Measurements from ENCODE around the gene C10orf53.

Gene C10orf53

GRCh38 chr10:49688920-49689319 lies 9.5 kb downstream of the C10orf53 start:
- DNase-seq (ENCODE audit: low read depth, low spot score): no peak
- no peak for TF ChIP-seq EZH2 (IDR thresholded peaks at IDR 0.05)
- TF ChIP-seq POLR2AphosphoS5 (IDR thresholded peaks at IDR 0.05; ENCODE audit: borderline replicate concordance, low read depth, low read length): no peak
- no peak overlapping the region for H3K4me3 ChIP-seq
- H3K27ac ChIP-seq: no peak overlapping the region
- no peak overlapping the region for H3K9ac ChIP-seq (ENCODE audit: insufficient read length)
- H3K36me3 ChIP-seq (ENCODE audit: insufficient read depth, low read length): no peaks in the 10 kb centered on the region
- H3K9me3 ChIP-seq (ENCODE audit: low read depth, low read length): no peaks in the 10 kb centered on the region

GRCh38 chr10:49689882-49690510 lies 10.5 kb downstream of the C10orf53 start:
- H3K9me3 ChIP-seq (ENCODE audit: low read depth, low read length): no peaks in the 10 kb centered on the region
- no peak overlapping the region for H3K9ac ChIP-seq (ENCODE audit: insufficient read length)
- H3K36me3 ChIP-seq (ENCODE audit: insufficient read depth, low read length): no peaks in the 10 kb centered on the region
- no peak overlapping the region for H3K27ac ChIP-seq
- TF ChIP-seq POLR2AphosphoS5 (IDR thresholded peaks at IDR 0.05; ENCODE audit: borderline replicate concordance, low read depth, low read length) (no peak), FOXP2 (optimal IDR thresholded peaks at IDR 0.05; ENCODE audit: control extremely low read depth, extremely low read length, insufficient read depth) (no peak), EZH2 (IDR thresholded peaks at IDR 0.05) (no peak)
- no peak overlapping the region for H3K4me3 ChIP-seq
- DNase-seq (ENCODE audit: low read depth, low spot score): no peak

GRCh38 chr10:49690698-49691356 lies 11.4 kb downstream of the C10orf53 start:
- TF ChIP-seq FOXP2 (optimal IDR thresholded peaks at IDR 0.05; ENCODE audit: control extremely low read depth, extremely low read length, insufficient read depth) (no peak), EZH2 (IDR thresholded peaks at IDR 0.05) (no peak), POLR2AphosphoS5 (IDR thresholded peaks at IDR 0.05; ENCODE audit: borderline replicate concordance, low read depth, low read length) (no peak)
- no peak overlapping the region for H3K4me3 ChIP-seq
- DNase-seq (ENCODE audit: low read depth, low spot score): no peak

GRCh38 chr10:49691588-49691987 lies 12.1 kb downstream of the C10orf53 start:
- TF ChIP-seq EZH2 (IDR thresholded peaks at IDR 0.05): no peak
- TF ChIP-seq FOXP2 (optimal IDR thresholded peaks at IDR 0.05; ENCODE audit: control extremely low read depth, extremely low read length, insufficient read depth): no peak
- DNase-seq (ENCODE audit: low read depth, low spot score): no peak

More at GRCh38 chr10:49690698-49691356, 11.4 kb downstream of the C10orf53 start:
- Histone ChIP-seq H3K36me3 (ENCODE audit: insufficient read depth, low read length) (no peaks in the 10 kb centered on the region), H3K27ac (no peak overlapping the region), H3K9me3 (ENCODE audit: low read depth, low read length) (no peaks in the 10 kb centered on the region), H3K9ac (ENCODE audit: insufficient read length) (no peak overlapping the region)

GRCh38 chr10:49694466-49694865 lies 15.0 kb downstream of the C10orf53 start:
- Histone ChIP-seq H3K9ac (ENCODE audit: insufficient read length) (no peak overlapping the region), H3K9me3 (ENCODE audit: low read depth, low read length) (no peaks in the 10 kb centered on the region), H3K4me3 (no peak overlapping the region), H3K27ac (no peak overlapping the region), H3K36me3 (ENCODE audit: insufficient read depth, low read length) (no peaks in the 10 kb centered on the region)
- TF ChIP-seq POLR2AphosphoS5 (IDR thresholded peaks at IDR 0.05; ENCODE audit: borderline replicate concordance, low read depth, low read length) (no peak), FOXP2 (optimal IDR thresholded peaks at IDR 0.05; ENCODE audit: control extremely low read depth, extremely low read length, insufficient read depth) (no peak), EZH2 (IDR thresholded peaks at IDR 0.05) (no peak)
- no peak for DNase-seq (ENCODE audit: low read depth, low spot score)

More at GRCh38 chr10:49691588-49691987, 12.1 kb downstream of the C10orf53 start:
- no peak overlapping the region for H3K9ac ChIP-seq (ENCODE audit: insufficient read length)
- no peaks in the 10 kb centered on the region for H3K9me3 ChIP-seq (ENCODE audit: low read depth, low read length)
- no peak overlapping the region for H3K4me3 ChIP-seq
- no peak overlapping the region for H3K27ac ChIP-seq
- no peaks in the 10 kb centered on the region for H3K36me3 ChIP-seq (ENCODE audit: insufficient read depth, low read length)

- DNase-seq (ENCODE audit: low read depth, low spot score): no peak
- Histone ChIP-seq H3K9ac (ENCODE audit: insufficient read length) (no peak overlapping the region), H3K27ac (no peak overlapping the region), H3K9me3 (ENCODE audit: low read depth, low read length) (no peaks in the 10 kb centered on the region), H3K4me3 (no peak overlapping the region), H3K36me3 (ENCODE audit: insufficient read depth, low read length) (no peaks in the 10 kb centered on the region)
- TF ChIP-seq FOXP2 (optimal IDR thresholded peaks at IDR 0.05; ENCODE audit: control extremely low read depth, extremely low read length, insufficient read depth) (no peak), POLR2AphosphoS5 (IDR thresholded peaks at IDR 0.05; ENCODE audit: borderline replicate concordance, low read depth, low read length) (no peak), EZH2 (IDR thresholded peaks at IDR 0.05) (no peak)
Measured at GRCh38 chr10:49696311-49696710, 16.9 kb downstream of the C10orf53 start.

- H3K36me3 ChIP-seq (ENCODE audit: insufficient read depth, low read length): no peaks in the 10 kb centered on the region
- DNase-seq (ENCODE audit: low read depth, low spot score): no peak
- TF ChIP-seq EZH2 (IDR thresholded peaks at IDR 0.05) (no peak), FOXP2 (optimal IDR thresholded peaks at IDR 0.05; ENCODE audit: control extremely low read depth, extremely low read length, insufficient read depth) (no peak), POLR2AphosphoS5 (IDR thresholded peaks at IDR 0.05; ENCODE audit: borderline replicate concordance, low read depth, low read length) (no peak)
- no peak overlapping the region for H3K9ac ChIP-seq (ENCODE audit: insufficient read length)
- H3K9me3 ChIP-seq (ENCODE audit: low read depth, low read length): no peaks in the 10 kb centered on the region
- H3K27ac ChIP-seq: no peak overlapping the region
- no peak overlapping the region for H3K4me3 ChIP-seq
Measured at GRCh38 chr10:49698679-49699078, 19.2 kb downstream of the C10orf53 start.

- H3K36me3 ChIP-seq (ENCODE audit: insufficient read depth, low read length): no peaks in the 10 kb centered on the region
- H3K9me3 ChIP-seq (ENCODE audit: low read depth, low read length): no peaks in the 10 kb centered on the region
- no peak overlapping the region for H3K27ac ChIP-seq
- H3K4me3 ChIP-seq: no peak overlapping the region
- TF ChIP-seq POLR2AphosphoS5 (IDR thresholded peaks at IDR 0.05; ENCODE audit: borderline replicate concordance, low read depth, low read length) (no peak), FOXP2 (optimal IDR thresholded peaks at IDR 0.05; ENCODE audit: control extremely low read depth, extremely low read length, insufficient read depth) (no peak), EZH2 (IDR thresholded peaks at IDR 0.05) (no peak)
- no peak for DNase-seq (ENCODE audit: low read depth, low spot score)
- no peak overlapping the region for H3K9ac ChIP-seq (ENCODE audit: insufficient read length)
Measured at GRCh38 chr10:49700211-49700610, 20.8 kb downstream of the C10orf53 start.
